ENCODE measurements around the gene POLD4. TPM values are rescaled to one million over a fixed set of nuclear protein-coding genes. Genes with fewer than 3 reads are reported as not detected.

POLD4 gene
- total and polyA plus RNA-seq, 10 donors: 81.4 to 290 (median 128) TPM

DNA sequence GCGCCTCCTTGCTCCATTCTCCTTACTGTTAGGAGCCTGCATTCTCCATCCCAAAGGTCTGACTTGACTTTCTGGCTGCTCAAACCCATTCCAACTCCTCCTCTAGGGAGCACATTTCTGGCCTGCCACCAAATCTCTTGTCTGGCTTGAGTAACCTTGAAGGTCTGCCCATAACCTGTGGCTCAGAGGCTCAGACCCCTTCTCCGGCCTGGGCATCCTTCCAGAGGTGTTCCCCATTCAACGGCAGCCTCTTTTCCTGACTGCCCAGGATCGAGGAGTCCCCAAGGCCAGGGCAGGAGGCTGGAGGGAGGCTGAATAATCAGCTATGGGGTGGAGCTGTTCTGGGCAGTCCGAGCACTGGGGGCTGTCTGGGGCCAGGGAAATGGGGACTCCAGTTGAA is 40.6 kb upstream of the POLD4 start:
- intact Hi-C loops (cut with DNase I; ENCODE audit: low total_unique reads): no loop called here
- peak overlapping the region in 1 of 8 donors; percentile 4 for H3K27ac ChIP-seq
- no peaks in the 10 kb centered on the region for H3K9me3 ChIP-seq

DNA sequence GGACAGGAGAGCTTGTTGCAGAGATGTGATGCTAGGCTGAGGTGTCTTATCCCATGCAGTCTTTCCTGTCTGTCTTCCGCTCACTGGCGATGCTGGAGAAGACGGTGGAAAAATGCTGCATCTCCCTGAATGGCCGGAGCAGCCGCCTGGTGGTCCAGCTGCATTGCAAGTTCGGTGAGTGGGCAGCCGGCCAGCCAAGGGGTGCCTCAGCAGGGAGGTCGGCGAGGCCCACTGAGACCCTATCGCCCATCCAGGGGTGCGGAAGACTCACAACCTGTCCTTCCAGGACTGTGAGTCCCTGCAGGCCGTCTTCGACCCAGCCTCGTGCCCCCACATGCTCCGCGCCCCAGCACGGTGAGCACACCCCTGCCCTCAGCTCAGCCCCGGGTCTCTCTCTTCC is 40.1 kb upstream of the POLD4 start:
- Histone ChIP-seq H3K36me3 (peaks cover 0 to 54% (median 28%) of the 10 kb centered on the region in 6 donors), H3K9me3 (no peaks in the 10 kb centered on the region), H3K27ac (no peak overlapping the region), H3K27me3 (replicated peaks in 1 of 7) (no peaks in the 10 kb centered on the region), H3K4me1 (peaks cover 24 to 89% (median 55%) of the 10 kb centered on the region in 6 donors), H3K4me3 (no peak overlapping the region)
- WGBS, 5 donors: 92 to 94% (median 93%) methylated on average over 17 to 18 of the region's 18 CpGs
- TF ChIP-seq POLR2AphosphoS5 (IDR thresholded peaks at IDR 0.05) (peak in 1 of 3 donors; percentile 15), POLR2A (IDR thresholded peaks at IDR 0.05) (no peak), CTCF (IDR thresholded peaks at IDR 0.05 in 8 of 11, conservative IDR thresholded peaks at IDR 0.05 in 3 of 11) (no peak)
- DNase-seq: peak; percentile 77
- intact Hi-C loops (cut with DNase I; ENCODE audit: low total_unique reads): no loop called here

More for the DNA sequence above, 40.6 kb upstream of the POLD4 start:
- no peak for DNase-seq
- 70 to 90% (median 79%) methylated on average over 3 to 5 of the region's 5 CpGs for WGBS, 5 donors
- H3K4me3 ChIP-seq: no peak overlapping the region
- peaks cover 0 to 59% (median 34%) of the 10 kb centered on the region in 6 donors for H3K36me3 ChIP-seq
- TF ChIP-seq POLR2AphosphoS5 (IDR thresholded peaks at IDR 0.05) (no peak), POLR2A (IDR thresholded peaks at IDR 0.05) (no peak), CTCF (IDR thresholded peaks at IDR 0.05 in 8 of 11, conservative IDR thresholded peaks at IDR 0.05 in 3 of 11) (no peak)
- peaks cover 27 to 92% (median 60%) of the 10 kb centered on the region in 6 donors for H3K4me1 ChIP-seq
- no peaks in the 10 kb centered on the region for H3K27me3 ChIP-seq (replicated peaks in 1 of 7)

GRCh38 chr11:67392183-67392715 is 38.9 kb upstream of the POLD4 start:
- TF ChIP-seq POLR2A (IDR thresholded peaks at IDR 0.05): no peak
- TF ChIP-seq CTCF (IDR thresholded peaks at IDR 0.05 in 8 of 11, conservative IDR thresholded peaks at IDR 0.05 in 3 of 11): no peak
- TF ChIP-seq POLR2AphosphoS5 (IDR thresholded peaks at IDR 0.05): no peak
- intact Hi-C loops (cut with DNase I; ENCODE audit: low total_unique reads): no loop called here
- Histone ChIP-seq H3K4me3 (peak overlapping the region; percentile 74 to 97 (median 90)), H3K27me3 (replicated peaks in 1 of 7) (no peaks in the 10 kb centered on the region), H3K9me3 (no peaks in the 10 kb centered on the region), H3K27ac (peak overlapping the region; percentile 78 to 93 (median 84)), H3K4me1 (peaks cover 21 to 77% (median 45%) of the 10 kb centered on the region in 6 donors), H3K36me3 (peaks cover 0 to 42% (median 16%) of the 10 kb centered on the region in 6 donors)
- no peak for DNase-seq
- 10 to 12% (median 11%) methylated on average over 23 to 31 of the region's 31 CpGs for WGBS, 5 donors

GRCh38 chr11:67391304-67392182 is 38.2 kb upstream of the POLD4 start, which contains the start of gene RAD9A:
Gene RAD9A (plus strand): TSS chr11:67391986. CDS start chr11:67392045, 59 bp downstream.
- peak within 1 kb of the TSS; percentile 78 to 93 (median 84) for H3K27ac ChIP-seq
- H3K9me3 ChIP-seq: no peaks in the 10 kb centered on the region
- H3K27me3 ChIP-seq (replicated peaks in 1 of 7): no peaks in the 10 kb centered on the region
- intact Hi-C loops (cut with DNase I; ENCODE audit: low total_unique reads): no loop called here
- peak; percentile 98 for DNase-seq
- H3K4me3 ChIP-seq: peak within 1 kb of the TSS; percentile 74 to 97 (median 90)
- peaks cover 0 to 35% (median 14%) of the 10 kb centered on the region in 6 donors for H3K36me3 ChIP-seq
- WGBS, 5 donors: 0 to 1% (median 0%) methylated on average over 26 to 75 of the region's 75 CpGs
- TF ChIP-seq CTCF (IDR thresholded peaks at IDR 0.05 in 8 of 11, conservative IDR thresholded peaks at IDR 0.05 in 3 of 11) (peak in 5 of 11 experiments; percentile 5 to 35 (median 24)), POLR2AphosphoS5 (IDR thresholded peaks at IDR 0.05) (peak; percentile 91 to 95 (median 94)), POLR2A (IDR thresholded peaks at IDR 0.05) (peak in 2 of 3 donors; percentile 25 to 56)
- H3K4me1 ChIP-seq: peaks cover 14 to 76% (median 38%) of the 10 kb centered on the region in 6 donors

Data from spleen (tissue), 11 donors.